GM18873 (cell line): ENCODE measurements around the gene SBK3.
A peak's percentile ranks its signal among the peaks of the same experiment; 100 is the strongest.
"Not testable (repeated sequence)": the region's sequence is repeated elsewhere in the genome, so short reads cannot be mapped to it uniquely, and the experiment has no call there.

ENCODE experiments used
- ATAC-seq: cut with Tn5 transposase; IDR thresholded peaks from one replicate; pipeline ENCODE4 v1.9.1; 2021; ENCODE audit warnings: mild to moderate bottlenecking, moderate library complexity, moderate number of reproducible peaks; ENCODE audit not compliant: unreplicated experiment, low FRiP score

SBK3 gene

DNA sequence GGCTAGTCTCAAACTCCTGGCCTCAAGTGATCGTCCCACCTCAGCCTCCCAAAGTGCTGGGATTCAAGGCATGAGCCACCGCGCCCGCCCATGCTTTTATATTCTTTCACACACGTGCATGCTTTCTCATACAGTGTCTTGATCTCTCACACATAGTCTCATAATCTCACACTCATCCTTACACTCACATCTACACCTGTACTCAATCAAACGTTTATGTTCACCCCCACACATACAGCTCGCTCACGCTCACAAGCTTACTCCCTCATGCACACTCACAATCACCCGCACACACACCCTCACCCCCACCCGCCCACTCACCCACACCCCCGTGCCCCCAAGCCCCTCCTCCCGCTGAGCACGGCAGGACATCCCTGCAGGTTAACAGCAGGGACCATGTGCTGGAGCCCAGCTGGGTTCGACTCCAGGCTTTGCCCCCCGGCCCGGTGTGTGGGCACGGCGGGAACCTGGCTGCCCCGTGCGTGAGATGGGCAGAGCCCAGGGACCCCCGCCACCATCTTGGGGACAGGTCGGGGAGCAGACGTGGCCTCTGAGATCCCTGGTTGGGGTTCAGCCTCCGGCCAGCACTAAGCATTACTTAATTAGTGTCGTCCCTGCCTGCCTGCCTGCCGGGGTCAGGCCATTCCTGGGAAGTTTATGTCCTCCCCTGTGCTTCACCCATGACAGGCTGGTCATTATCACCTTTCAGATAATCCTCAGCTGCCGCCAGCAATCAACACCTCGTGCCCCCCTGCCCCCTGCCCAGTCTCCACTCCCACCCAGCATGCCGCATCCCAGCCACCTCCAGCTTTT lies 19.8 kb downstream of the SBK3 start:
- ATAC-seq = no peak

DNA sequence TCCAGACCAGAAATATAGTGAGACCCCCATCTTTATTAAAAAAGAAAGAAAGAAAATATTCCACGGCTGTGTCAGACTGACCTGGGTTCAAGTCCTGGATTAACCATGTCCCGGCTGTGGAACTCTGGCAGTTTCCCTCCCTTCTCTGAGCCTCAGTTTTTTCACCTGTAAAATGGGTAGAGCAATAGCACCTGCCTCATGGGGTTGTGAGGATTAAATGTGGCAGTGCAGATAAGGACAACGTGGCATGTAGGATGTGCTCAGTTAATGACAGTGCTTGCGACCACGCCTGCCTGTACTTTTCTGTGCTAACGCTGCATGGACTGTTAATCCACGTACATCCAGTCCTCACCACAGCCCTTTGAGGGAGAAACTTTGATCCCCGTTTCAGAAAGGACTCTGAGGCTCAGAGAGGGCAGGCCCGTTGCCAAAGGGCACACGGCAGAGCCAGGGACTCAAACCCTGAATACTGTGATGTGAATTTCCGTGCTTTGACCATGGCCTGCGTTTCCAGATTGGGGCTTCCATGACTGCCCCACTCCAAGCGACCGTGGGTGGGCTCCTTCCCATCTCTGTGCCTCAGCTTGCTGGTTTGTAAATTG lies 24.6 kb downstream of the SBK3 start:
- ATAC-seq = no peak

DNA sequence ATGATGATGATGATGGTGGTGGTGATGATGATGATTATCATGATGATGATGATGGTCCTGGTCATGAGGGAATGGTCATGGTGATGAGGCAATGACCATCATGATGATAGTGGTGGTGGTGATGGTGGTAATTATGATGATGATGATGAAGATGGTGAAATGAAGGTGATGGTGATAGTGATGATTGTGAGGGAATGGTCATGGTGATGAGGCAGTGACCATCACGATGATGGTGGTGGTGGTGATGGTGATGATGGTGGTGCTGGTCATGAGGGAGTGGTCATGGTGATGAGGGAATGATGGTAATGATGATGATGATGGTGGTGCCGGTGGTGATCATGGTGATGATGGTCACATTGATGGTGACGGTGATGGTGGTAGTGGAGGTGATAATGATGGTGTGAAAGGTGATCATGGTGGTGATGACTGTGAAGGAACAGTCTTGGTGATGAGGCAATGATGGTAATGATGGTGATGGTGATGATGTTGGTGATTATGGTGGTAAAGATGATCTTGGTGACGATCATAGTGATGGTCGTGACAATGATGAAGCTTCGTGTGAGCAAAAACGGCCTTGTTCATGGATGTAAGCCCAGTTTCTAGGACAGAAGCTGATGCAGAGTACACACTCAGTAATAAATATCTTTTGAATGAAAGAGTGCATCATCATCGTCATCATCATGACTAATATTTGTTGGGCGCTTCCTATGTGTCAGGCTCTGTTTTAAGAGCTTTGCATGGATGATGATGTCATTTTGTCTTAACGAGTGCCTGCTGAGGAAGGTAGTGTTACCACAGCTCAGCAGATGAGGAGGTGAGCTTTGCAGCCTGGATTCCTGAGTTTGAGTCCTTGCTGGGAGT lies 25.7 kb downstream of the SBK3 start:
- ATAC-seq = no peak

DNA sequence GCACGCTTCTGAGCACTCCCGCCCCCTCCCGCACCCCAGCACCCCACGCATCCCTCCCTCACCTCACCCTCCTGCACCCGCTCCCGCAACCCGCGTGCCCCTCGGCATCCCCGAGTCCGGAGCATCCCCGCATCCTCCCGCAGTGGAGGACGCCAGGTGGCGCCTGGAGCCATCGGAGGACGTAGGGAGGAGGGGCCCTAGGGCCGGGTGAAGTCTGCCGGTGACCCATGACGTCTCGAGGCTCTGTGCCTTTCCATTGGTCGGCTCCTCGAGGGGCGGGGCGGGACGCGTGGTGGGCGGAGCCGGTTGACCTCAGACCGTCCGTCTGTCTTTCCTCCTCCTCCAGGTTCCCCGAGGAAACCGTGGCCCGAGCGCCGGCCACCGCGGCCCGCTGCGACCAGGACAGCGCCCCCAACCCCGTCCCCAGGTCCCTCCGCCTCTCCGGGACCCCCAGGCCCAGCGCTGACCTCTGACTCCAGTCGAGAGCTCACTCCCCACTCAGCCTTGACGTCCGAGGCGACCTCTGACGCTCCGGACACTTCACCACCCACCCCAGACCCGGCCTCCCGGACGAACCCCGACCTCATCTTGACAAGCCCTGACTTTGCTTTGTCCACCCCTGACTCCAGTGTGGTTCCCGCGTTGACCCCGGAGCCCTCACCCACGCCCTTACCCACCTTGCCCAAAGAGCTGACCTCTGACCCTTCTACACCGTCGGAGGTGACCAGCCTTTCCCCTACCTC lies 28.3 kb downstream of the SBK3 start:
- peak; percentile 93 for ATAC-seq

DNA sequence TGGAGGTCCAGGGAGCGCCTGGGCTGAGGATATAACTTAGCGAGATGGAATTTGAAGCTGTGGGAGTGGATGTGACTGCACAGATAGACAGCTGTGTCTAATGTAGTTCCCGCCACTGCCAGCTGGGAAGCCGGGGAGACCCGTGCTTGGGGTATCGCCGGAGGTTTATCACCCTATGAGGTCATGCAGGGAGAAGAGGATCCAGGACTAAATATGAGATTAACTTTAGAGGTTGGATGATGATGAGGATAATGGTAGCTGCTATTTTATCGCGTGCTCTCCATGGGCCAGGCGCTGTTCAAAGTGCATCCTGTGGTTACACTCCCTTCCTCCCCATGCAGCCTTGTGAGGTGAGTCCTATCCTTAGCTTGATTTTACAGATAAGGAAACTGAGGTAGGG lies 37.2 kb downstream of the SBK3 start:
- no peak for ATAC-seq

DNA sequence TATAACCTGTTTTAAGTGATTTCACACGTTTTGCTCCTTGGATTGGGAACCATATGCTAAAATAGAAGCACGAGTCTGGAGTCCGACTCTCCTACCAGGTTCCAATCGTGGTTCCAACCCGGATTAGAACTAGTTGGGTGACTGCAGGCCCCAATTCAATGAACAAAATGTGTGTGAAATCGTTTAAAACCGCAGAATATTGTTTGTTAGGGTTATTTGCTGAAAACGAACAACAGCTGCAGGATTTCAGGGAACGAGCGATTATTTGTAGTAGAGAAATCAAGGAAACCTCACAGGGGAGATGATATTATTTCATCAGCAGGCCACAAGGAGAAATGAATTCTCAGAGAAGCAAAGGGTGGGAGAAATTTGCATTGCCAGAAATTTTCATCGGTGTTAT lies 40.4 kb downstream of the SBK3 start:
- no peak for ATAC-seq

DNA sequence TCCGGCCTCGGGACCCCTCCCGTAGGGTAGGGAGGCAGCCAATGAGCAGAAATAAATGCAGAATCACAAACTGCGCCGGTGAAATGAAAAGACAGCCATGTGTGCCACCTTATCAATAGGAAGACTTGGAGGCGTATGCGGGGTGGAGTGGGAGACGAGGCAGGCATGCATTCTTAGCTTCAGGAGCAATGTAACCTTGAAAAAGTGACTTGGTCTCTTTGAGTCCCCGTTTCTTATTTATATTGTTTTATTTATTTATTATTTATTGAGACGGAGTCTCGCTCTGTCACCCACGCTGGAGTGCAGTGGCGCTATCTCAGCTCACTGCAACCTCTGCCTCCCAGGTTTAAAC lies 41.1 kb downstream of the SBK3 start:
- ATAC-seq = no peak

DNA sequence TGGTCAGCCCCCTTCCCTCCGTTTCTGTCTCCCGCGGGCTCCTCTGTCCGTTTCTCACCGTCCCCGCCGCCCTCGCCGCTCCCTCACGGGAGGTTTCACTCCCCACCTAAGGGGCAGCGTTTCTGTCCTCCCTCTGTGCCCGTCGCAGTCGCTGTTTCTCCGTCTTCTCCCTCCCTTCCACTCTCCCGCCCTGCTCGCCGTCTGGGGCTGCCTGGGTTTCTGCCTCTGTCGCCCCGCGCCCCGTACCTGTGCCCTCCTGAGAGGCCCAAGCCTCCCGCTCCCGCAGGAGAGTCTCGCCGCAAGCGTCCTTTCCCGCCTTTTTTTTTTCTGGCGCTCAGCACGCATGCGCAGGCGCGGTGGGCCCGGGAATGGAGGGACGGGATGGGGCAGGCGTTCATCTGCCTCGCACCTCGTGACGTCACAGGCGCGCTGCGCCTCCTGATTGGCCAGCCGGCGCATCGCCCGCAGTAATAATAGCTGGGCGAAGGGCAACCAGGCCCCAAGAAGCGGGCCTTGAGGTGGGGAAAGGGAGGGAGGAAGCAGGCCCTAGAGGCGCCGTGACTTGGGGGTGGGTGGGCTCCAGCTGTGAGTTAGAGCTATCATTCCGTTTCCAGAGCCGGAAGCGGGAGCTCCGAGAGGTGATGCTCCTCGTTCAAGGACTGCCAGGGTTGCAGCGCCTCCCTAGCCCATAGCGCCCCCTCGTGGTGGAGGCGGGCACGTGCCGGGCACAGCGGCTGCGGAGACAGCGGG lies 41.7 kb downstream of the SBK3 start:
- ATAC-seq = peak; percentile 73

DNA sequence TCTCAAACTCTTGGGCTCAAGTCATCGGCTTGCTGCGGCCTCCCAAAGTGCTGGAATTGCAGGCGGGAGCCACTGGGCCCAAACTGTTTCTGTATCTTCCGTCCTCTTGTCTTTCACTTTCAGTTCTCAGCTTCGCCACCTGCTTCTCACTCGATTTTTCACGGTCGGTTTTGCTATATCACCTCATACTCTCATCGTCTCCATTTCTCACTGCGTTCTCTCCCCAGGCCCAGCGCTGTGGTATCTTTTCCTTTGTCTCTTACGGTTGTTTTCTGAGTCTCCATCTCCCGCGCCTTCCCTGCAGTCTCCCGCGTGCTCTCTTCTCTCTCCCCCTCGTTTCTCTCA lies 42.2 kb downstream of the SBK3 start:
- no peak for ATAC-seq

DNA sequence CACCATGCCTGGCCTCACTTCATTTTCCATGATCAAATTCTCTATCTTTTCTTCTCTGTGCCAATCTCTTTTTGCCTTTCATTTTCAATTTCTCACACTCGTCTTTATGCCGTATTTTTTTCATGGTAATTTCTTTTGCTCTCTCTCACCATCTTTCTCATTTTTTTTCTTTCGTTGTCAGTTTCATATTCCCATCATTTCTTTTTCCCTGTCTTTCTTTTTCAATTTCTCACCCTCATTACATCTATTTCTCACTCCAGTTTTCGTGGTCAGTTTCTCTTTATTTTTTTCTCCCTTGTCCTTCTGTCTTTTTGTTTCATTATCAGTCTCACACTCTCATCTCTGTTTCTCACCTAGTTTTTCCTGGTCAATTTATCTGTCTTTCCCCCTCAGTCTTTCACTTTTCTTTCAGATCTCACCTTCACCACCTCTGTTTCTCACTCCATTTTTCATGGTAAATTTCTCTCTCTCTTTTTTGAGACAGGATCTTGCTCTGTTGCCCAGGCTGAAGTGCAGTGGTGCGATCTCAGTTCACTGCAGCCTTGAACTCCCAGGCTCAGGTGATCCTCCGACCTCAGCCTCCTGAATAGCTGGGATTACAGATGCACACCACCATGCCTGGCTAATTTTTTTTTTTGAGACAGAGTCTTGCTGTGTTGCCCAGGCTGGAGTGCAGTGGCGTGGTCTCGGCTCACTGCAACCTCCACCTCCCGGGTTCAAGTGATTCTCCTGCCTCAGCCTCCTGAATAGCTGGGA lies 43.0 kb downstream of the SBK3 start:
- no peak for ATAC-seq

DNA sequence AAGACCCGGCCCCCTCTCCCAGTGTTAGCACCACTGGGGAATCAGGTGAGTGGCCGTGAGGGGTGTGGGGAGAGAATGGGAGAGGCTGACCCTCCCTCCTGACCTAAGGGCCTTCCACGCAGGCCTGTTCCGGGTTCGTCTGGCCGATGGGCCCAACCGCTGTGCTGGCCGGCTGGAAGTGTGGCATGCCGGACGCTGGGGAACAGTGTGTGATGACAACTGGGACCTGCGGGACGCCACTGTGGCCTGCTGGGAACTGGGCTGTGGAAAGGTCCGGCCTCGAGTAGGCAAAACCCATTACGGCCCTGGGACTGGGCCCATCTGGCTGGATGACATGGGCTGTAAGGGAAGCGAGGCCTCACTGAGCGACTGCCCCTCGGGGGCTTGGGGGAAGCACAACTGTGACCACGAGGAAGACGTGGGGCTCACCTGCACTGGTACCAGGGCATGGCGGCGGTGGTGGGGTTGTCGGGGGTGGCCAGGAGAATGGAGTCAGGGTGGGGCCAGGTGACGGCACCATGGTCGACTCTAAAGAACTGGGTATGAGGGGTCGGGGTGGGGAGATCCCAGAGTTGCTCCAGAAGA lies 44.9 kb downstream of the SBK3 start:
- no peak for ATAC-seq

DNA sequence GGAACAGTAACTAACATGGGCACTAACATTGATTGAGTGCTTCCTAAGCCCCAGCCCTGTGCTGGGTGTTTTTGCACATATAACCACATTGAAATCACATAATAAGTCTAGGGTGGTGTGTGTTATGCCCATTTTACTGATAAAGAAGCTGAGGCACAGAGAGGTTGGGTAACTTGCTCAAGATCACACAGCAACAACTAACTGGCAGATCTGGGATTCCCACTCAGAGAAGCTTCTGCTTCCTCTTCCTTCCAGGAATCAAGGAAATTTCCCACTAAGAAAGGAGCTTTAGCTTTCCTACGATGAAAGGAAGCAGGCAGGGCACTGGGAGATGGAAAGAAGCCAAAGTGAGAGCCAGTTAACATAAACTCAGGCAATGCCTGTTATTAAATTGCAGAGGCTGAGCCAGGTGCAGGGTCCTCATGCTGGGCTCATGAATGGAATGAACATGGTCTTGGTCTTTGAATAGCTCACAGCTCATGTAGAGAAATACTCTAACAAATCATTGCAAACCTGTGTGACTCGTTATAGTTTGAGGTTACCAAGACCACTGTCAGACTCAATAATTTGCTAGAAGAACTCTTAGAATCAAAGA lies 47.0 kb downstream of the SBK3 start:
- ATAC-seq = no peak

DNA sequence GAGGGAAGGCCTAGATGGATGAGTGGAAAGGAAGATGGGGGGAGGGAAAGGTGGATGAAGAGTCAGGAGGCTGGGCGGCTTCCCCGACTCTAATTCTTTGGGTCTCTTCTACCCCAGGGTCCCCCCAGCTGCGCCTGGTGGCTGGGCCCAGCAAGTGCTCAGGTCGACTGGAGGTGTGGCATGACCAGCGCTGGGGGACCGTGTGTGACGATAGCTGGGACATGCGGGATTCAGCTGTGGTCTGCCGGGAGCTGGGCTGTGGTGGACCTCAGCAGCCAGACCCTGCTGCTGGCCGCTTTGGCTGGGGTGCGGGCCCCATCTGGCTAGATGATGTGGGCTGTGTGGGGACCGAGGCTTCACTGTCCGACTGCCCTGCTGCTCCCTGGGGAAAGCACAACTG lies 47.6 kb downstream of the SBK3 start:
- ATAC-seq = no peak

DNA sequence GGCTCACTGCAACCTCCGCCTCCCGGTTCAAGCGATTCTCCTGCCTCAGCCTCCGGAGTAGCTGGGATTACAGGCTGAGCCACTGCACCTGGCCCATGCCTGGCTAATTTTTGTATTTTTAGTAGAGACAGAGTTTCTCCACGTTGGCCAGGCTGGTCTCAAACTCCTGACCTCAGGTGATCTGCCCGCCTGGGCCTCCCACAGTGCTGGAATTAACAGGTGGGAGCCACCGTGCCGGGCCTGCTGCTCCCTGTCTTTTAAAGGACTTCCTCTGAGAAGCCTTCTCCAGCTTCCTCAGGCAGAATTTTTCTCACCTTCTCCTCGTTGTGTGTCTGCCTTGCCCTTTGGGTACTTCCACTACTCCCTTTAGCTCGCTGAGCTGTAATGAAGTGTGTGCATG lies 48.5 kb downstream of the SBK3 start:
- ATAC-seq = not testable (repeated sequence)

DNA sequence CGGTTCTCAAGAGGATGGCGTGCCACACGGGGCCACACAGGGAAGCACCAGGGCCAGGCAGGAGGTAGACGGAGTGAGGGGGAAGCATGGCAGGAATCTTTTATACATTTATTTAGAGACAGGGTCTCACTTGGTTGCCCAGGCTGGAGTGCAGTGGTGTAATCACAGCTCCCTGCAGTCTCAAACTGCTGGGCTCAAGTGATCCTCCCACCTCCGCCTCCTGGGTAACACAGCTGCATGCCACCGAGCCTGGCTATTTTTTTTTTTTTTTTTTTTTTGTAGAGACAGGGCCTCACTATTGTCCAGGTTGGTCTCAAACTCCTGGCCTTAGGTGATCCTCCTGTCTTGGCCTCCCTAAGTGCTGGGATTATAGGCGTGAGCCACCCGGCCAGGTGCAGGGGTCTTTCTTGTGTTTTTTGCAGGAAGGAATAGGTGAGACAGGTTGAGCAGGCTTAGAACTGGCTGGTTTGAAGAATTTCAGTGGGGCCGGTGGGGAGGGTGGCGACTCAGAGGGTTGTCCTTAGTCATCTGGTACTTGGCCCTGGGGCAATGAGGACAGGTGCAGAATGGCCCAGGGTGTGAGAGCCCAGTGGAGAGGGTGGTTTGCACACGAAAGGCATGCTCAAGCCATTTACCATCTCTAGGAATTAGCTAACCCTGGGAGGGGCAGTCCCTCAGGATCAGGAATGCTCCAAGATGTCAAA lies 49.5 kb downstream of the SBK3 start:
- ATAC-seq = no peak

DNA sequence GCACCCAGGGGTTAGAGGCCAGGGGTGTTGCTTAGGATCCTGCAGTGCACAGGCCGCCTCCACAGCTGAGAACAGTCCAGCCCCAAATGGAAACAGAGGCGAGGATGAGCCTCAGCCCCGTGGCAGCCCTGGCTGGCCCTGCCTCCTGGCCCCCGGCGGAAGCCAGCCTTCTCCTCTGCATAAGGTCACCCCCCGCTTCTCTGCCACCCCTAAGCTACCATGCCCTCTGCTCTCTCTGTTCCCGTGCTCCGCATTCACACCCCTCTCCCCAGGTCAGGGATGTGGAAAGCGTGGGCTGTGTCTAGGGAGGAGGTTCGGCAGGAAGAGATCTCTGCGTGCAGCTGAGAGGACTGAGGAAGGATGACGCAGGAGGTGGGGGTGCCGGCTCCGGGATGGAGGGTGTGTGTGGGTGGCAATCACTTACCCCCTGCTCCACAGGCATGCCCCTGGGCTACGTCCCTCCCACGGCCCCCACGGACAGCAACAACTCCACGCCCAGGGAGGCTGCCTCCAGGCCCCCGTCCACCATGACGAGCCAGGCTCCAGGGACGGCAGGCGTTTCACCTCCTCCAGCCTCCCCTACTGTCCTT lies 51.1 kb downstream of the SBK3 start:
- ATAC-seq = no peak

DNA sequence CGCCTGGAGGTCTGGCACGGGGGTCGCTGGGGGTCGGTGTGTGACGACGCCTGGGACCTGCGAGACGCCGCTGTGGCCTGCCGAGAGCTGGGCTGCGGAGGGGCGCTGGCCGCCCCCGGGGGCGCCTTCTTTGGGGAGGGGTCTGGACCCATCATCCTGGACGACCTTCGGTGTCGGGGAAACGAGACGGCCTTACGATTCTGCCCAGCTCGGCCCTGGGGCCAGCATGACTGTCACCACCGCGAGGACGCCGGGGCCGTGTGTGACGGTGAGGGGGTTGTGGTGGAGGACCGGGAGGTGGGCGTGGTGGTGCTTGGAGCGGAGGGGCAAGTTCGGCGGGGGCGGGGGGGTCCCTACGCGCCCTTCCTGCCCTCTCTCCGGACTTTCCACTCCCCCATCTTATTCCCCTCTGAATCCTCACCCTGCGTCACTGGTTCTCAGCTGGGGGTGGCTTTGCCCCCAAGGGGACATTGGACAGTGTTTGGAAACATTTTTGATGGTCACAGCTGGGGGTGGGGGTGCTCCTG lies 51.6 kb downstream of the SBK3 start:
- no peak for ATAC-seq
